H4 (cell line): ENCODE data around the gene FARSB. TPM values are rescaled to one million over a fixed set of nuclear protein-coding genes. Genes with fewer than 3 reads are reported as not detected.
"Not testable (repeated sequence)": the region's sequence is repeated elsewhere in the genome, so short reads cannot be mapped to it uniquely, and the experiment has no call there.

Source experiments
- DNase-seq: peaks from one replicate; pipeline ENCODE4 v3.0.0-alpha.2; 2015; ENCODE audit warnings: low spot score
- total RNA-seq: library from RNA; depleted of rRNA; stranded (reverse); fragments of >200 nt; shearing (Covaris generic); gene quantifications from 2 replicates; pipeline ENCODE4 v1.2.3, GENCODE V29; 2014

FARSB gene
- total RNA-seq, 1 experiment from 2014 or later, result 46.4 TPM

GRCh38 chr2:222604749-222605515, 51.0 kb downstream of the FARSB start:
- no peak for DNase-seq

GRCh38 chr2:222603501-222603900, 52.4 kb downstream of the FARSB start:
- no peak for DNase-seq

- no peak for DNase-seq
Measured at GRCh38 chr2:222598611-222599010, 57.3 kb downstream of the FARSB start.

- no peak for DNase-seq
Measured at GRCh38 chr2:222595581-222595980, 60.3 kb downstream of the FARSB start.

GRCh38 chr2:222594679-222595078, 61.2 kb downstream of the FARSB start:
- no peak for DNase-seq

GRCh38 chr2:222592176-222592575, 63.7 kb downstream of the FARSB start:
- DNase-seq, result no peak

GRCh38 chr2:222591661-222592060, 64.2 kb downstream of the FARSB start:
- DNase-seq, result no peak

GRCh38 chr2:222584589-222584988, 71.3 kb downstream of the FARSB start:
- not testable (repeated sequence) for DNase-seq

- DNase-seq, result no peak
Measured at GRCh38 chr2:222582928-222583327, 73.0 kb downstream of the FARSB start.

GRCh38 chr2:222577341-222577740, 78.6 kb downstream of the FARSB start:
- DNase-seq, result peak; percentile 29

- no peak for DNase-seq
Measured at GRCh38 chr2:222576171-222577081, 79.5 kb downstream of the FARSB start.

- no peak for DNase-seq
Measured at GRCh38 chr2:222575618-222576017, 80.3 kb downstream of the FARSB start.

GRCh38 chr2:222572751-222573174, 83.1 kb downstream of the FARSB start:
- DNase-seq, result peak; percentile 81

- DNase-seq, result peak; percentile 52
Measured at GRCh38 chr2:222572264-222572721, 83.6 kb downstream of the FARSB start.

GRCh38 chr2:222569826-222570225, 86.1 kb downstream of the FARSB start:
- no peak for DNase-seq

GRCh38 chr2:222568865-222569264, 87.0 kb downstream of the FARSB start:
- DNase-seq, result peak; percentile 14

- DNase-seq, result no peak
Measured at GRCh38 chr2:222566229-222566628, 89.7 kb downstream of the FARSB start.

GRCh38 chr2:222563936-222564335, 92.0 kb downstream of the FARSB start:
- DNase-seq, result no peak

GRCh38 chr2:222563106-222563718, 92.7 kb downstream of the FARSB start:
- DNase-seq, result no peak

- peak; percentile 45 for DNase-seq
Measured at GRCh38 chr2:222561817-222562645, 93.9 kb downstream of the FARSB start.

GRCh38 chr2:222561151-222561550, 94.7 kb downstream of the FARSB start:
- DNase-seq, result no peak
